Neutrophil (primary cell): Measurements from ENCODE around the gene LRRC41.

ENCODE experiments used
- H3K27ac ChIP-seq: fragments of 200-600 bp; sonication (generic); 2 replicates; pipeline ENCODE4 v1.5.1; 2016; ENCODE audit warnings: mild to moderate bottlenecking, moderate library complexity
- H3K27me3 ChIP-seq: fragments of 200-600 bp; sonication (generic); 2 replicates; pipeline ENCODE4 v1.6.0; 2016; ENCODE audit warnings: mild to moderate bottlenecking
- H3K36me3 ChIP-seq: fragments of 200-600 bp; sonication (generic); 2 replicates; pipeline ENCODE4 v1.5.1; 2017
- H3K4me1 ChIP-seq, 2 experiments: fragments of 200-600 bp in 1 of 2; sonication (generic) in 1 of 2; 1 replicate in 1 of 2; 2 replicates in 1 of 2; pipeline versions ENCODE4 v1.5.1 to v1.6.1; 2013 to 2016; ENCODE audit warnings: low read depth in 1 of 2, low read length in 1 of 2, mild to moderate bottlenecking in 1 of 2, moderate library complexity in 1 of 2; ENCODE audit not compliant: control insufficient read depth in 1 of 2, insufficient read depth in 1 of 2
- H3K4me3 ChIP-seq, 2 experiments: fragments of 200-600 bp in 1 of 2; sonication (generic) in 1 of 2; 1 replicate in 1 of 2; 2 replicates in 1 of 2; pipeline ENCODE4 v1.5.1; 2013 to 2016; ENCODE audit warnings: low read depth in 1 of 2, low read length in 1 of 2, mild to moderate bottlenecking in 1 of 2, moderate library complexity in 1 of 2
- H3K9me3 ChIP-seq: fragments of 200-600 bp; sonication (generic); 2 replicates; pipeline ENCODE4 v1.5.1; 2016
- TF ChIP-seq, protein P1 (sequence below): fragments of 200-600 bp; sonication (generic); IDR thresholded peaks from 2 replicates; pipeline ENCODE4 v1.5.1; 2016; ENCODE audit warnings: antibody characterized with exemption

LRRC41 gene

DNA sequence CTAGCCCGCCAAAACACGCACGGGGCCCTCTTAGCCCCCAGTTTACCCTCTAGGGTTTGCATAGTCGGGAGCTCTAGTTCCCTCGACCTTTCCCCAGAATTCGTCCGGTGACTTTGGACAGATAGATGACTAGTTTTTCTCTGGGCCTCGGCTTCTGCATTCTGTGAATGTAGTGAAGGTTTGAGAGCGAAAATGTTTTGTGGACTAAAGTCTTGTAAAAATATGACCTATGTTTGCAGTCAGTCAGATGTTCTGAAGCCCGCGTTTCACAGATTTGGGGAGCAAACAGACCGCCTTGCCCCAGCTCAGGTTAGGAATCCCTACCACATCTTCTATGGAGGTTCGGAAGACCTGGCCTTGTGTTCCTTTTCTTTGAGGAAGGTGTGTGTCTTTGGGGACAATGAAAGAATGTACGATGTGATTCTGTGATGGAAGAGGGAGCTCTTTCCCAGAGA is 483 bp upstream of the LRRC41 start:
- H3K4me3 ChIP-seq = peak overlapping the region; percentile 82 to 91
- TF ChIP-seq, protein P1, sequence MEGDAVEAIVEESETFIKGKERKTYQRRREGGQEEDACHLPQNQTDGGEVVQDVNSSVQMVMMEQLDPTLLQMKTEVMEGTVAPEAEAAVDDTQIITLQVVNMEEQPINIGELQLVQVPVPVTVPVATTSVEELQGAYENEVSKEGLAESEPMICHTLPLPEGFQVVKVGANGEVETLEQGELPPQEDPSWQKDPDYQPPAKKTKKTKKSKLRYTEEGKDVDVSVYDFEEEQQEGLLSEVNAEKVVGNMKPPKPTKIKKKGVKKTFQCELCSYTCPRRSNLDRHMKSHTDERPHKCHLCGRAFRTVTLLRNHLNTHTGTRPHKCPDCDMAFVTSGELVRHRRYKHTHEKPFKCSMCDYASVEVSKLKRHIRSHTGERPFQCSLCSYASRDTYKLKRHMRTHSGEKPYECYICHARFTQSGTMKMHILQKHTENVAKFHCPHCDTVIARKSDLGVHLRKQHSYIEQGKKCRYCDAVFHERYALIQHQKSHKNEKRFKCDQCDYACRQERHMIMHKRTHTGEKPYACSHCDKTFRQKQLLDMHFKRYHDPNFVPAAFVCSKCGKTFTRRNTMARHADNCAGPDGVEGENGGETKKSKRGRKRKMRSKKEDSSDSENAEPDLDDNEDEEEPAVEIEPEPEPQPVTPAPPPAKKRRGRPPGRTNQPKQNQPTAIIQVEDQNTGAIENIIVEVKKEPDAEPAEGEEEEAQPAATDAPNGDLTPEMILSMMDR = no peak
- H3K27ac ChIP-seq = peak overlapping the region; percentile 91
- peaks cover 55% of the 10 kb centered on the region in 2 experiments for H3K4me1 ChIP-seq
- H3K9me3 ChIP-seq = no peaks in the 10 kb centered on the region
- H3K27me3 ChIP-seq = no peaks in the 10 kb centered on the region
- H3K36me3 ChIP-seq = no peaks in the 10 kb centered on the region

DNA sequence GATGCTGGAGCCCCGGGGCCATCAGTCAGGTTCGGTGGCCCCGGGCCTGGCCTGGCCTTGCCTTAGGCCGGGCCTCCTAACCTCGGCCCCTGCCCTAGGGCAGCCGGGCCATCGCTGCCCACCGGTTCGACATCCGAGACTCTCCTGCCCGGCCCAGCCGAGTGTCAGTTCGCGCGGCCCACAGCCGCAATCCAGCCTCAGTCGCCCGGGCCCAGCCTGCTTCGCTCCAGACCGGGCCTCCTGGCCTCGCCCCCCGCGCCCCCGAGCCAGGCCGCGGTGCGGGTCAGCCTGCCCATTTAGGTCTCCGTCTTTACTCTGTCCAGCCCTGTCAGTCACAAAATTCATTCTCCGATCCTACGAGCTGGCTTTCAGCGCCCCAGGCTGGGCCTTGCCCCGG is 777 bp downstream of the LRRC41 start:
- no peaks in the 10 kb centered on the region for H3K27me3 ChIP-seq
- H3K36me3 ChIP-seq = peaks cover 2% of the 10 kb centered on the region
- H3K4me3 ChIP-seq = peak overlapping the region; percentile 82 to 91
- TF ChIP-seq, protein P1 = no peak
- H3K4me1 ChIP-seq = peaks cover 42 to 43% of the 10 kb centered on the region in 2 experiments
- H3K27ac ChIP-seq = peak overlapping the region; percentile 91
- no peaks in the 10 kb centered on the region for H3K9me3 ChIP-seq

DNA sequence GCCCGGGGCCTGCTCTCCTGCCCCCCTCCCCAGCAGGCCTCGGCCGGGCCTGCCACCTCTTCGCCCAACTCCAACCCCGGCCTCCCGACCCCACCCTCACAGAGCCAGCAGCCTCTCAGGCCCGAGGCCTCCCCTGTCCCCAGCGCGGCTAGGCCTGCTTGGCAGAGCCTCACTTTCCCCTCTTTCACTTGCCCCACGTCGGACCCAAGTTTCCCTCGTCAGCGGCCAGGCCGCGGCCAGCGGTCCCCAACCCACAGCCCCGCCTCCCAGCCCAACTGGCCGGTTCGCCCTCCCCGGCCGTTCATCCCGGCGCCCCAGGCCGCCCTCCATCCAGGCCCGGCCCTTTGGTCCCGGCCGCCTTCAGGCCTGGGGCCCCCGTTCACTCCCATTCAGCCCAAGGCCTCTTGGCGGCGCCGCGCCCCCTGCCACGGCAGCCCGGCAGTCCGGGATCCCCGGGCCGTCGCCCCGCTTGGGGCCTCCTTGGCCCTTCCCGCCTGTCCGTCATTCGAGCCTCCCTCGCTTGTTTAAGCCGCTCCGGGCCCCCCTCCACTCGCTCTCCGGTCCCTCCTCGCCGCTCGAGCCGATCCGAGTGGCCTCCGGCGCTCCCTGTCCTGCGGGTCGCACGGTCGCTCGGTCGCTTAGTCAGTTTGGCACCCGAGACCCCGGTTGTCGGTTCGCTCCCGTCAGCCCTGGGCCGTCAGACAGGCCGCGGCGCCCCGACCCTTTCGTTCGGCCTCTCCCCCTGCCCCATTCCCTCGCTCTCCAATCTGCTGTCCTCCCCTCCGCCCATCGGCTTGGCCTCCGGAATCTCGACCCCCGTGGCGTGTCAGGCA is 1.4 kb downstream of the LRRC41 start:
- Histone ChIP-seq H3K9me3 (no peaks in the 10 kb centered on the region), H3K4me1 (peaks cover 39% of the 10 kb centered on the region in 2 experiments), H3K36me3 (peaks cover 9% of the 10 kb centered on the region), H3K4me3 (peak overlapping the region; percentile 82 to 91), H3K27ac (peak overlapping the region; percentile 91), H3K27me3 (no peaks in the 10 kb centered on the region)
- TF ChIP-seq, protein P1 = peak; percentile 12

DNA sequence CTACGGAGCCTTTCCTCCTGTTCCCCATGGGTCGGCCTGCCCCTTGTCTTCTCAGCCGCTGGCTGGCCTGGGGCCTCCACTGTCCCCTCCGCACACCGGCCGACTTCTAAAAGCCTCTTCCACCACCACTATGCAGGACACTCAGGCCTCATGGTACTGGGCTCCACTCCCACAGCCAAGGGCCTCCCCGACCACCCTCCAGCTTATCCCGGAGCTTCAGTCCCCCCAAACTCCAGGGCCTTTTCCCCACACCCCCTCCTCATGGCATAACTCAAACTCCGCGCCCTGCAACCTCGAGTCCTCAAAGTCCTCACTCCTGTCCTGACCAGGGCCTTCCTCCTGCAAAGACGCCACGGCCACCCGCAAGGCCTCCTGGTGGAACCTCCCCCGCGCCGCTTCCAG is 2.0 kb downstream of the LRRC41 start:
- Histone ChIP-seq H3K4me1 (peaks cover 39% of the 10 kb centered on the region in 2 experiments), H3K27me3 (no peaks in the 10 kb centered on the region), H3K4me3 (peak overlapping the region; percentile 82 to 91), H3K36me3 (peaks cover 15% of the 10 kb centered on the region), H3K27ac (peak overlapping the region; percentile 91), H3K9me3 (no peaks in the 10 kb centered on the region)
- TF ChIP-seq, protein P1 = no peak

DNA sequence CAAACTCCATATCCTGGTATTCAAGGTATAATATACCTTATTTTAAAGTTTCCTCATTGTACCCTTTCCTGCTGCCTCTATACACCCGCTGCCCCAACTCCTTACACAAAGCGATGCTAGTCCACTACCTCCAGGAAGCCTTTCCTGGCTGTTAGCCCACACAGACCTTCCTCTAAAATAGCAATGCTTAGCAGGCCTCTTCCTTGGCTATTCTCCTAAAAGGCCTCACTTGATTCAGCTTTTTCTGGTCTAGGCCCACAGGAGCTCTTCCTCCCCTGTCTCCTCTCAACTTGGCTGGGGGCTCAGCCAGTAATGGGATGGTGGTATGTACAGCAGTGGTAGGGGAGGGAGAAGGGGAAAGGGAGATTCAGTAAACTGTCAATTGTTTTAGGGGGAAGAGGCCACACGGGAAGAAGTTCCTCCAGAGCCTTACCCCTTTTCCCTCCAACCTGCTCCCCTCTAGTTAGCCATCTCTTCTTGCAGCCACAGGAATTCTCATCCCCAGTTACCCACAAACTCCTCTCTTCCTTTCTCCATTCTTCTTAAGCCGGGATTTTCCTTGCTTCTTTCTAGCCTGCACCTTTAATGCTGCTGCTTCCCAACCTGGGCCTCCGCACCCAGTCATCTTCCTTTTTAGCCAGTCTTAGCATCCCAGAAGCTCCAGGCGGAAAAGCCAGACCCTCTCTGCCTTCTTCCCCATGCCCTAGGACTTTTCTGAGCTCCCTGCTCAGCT is 2.6 kb downstream of the LRRC41 start:
- TF ChIP-seq, protein P1 = no peak
- Histone ChIP-seq H3K4me1 (peaks cover 39% of the 10 kb centered on the region in 2 experiments), H3K9me3 (no peaks in the 10 kb centered on the region)

More for the DNA sequence above, 2.6 kb downstream of the LRRC41 start:
- peak overlapping the region; percentile 91 for H3K27ac ChIP-seq
- H3K36me3 ChIP-seq = peaks cover 20% of the 10 kb centered on the region
- H3K4me3 ChIP-seq = peak overlapping the region; percentile 82 to 91
- H3K27me3 ChIP-seq = no peaks in the 10 kb centered on the region
